Lower lobe of right lung (tissue), 2 donors: ENCODE measurements around the gene CTNND2. TPM values are rescaled to one million over a fixed set of nuclear protein-coding genes. Genes with fewer than 3 reads are reported as not detected.

Experiments
- ATAC-seq, 2 donors: fragments of 200-7000 bp; cut with Tn5 transposase; one replicate each; pipeline ENCODE4 v1.9.1; 2020 to 2022; ENCODE audit warnings: mild to moderate bottlenecking in 2 of 2, moderate library complexity in 2 of 2
- DNase-seq: peaks from one replicate; pipeline ENCODE4 v3.0.0-alpha.2; 2020
- H3K27ac ChIP-seq: fragments of 200-600 bp; one replicate; pipeline ENCODE4 v1.8.0; 2022
- H3K27me3 ChIP-seq: fragments of 200-600 bp; one replicate; pipeline ENCODE4 v1.8.0; 2022; ENCODE audit warnings: low read depth
- H3K36me3 ChIP-seq: fragments of 200-600 bp; one replicate; pipeline ENCODE4 v1.8.0; 2022; ENCODE audit warnings: mild to moderate bottlenecking
- H3K4me1 ChIP-seq: fragments of 200-600 bp; one replicate; pipeline ENCODE4 v1.8.0; 2022
- H3K4me3 ChIP-seq: fragments of 200-600 bp; one replicate; pipeline ENCODE4 v1.8.0; 2022; ENCODE audit warnings: mild to moderate bottlenecking
- H3K9me3 ChIP-seq: fragments of 200-600 bp; one replicate; pipeline ENCODE4 v1.8.0; 2022
- intact Hi-C: fragments of 100-400 bp; cut with DNase I; formaldehyde crosslinking; loops from one replicate; pipeline ENCODE4 v1.11.0; 2022
- total RNA-seq: library from RNA; stranded (reverse); fragmentation: NEBNext Ultra II Directional; extraction: Animal tissue kit (Norgen Biotek cat#: 25700); gene quantifications from one replicate; pipeline ENCODE4 v1.2.1, GENCODE V29; 2021
- TF ChIP-seq, protein P1 (sequence below): fragments of 200-600 bp; IDR thresholded peaks from one replicate; pipeline ENCODE4 v1.8.0; 2022; ENCODE audit warnings: antibody characterized with exemption, mild to moderate bottlenecking
- donor health status: DM: no; HTN: yes; CAD: no; lungs with severe emphysema.

CTNND2 gene
- total RNA-seq, 1 donor from 2014 or later: 6.0 TPM

DNA sequence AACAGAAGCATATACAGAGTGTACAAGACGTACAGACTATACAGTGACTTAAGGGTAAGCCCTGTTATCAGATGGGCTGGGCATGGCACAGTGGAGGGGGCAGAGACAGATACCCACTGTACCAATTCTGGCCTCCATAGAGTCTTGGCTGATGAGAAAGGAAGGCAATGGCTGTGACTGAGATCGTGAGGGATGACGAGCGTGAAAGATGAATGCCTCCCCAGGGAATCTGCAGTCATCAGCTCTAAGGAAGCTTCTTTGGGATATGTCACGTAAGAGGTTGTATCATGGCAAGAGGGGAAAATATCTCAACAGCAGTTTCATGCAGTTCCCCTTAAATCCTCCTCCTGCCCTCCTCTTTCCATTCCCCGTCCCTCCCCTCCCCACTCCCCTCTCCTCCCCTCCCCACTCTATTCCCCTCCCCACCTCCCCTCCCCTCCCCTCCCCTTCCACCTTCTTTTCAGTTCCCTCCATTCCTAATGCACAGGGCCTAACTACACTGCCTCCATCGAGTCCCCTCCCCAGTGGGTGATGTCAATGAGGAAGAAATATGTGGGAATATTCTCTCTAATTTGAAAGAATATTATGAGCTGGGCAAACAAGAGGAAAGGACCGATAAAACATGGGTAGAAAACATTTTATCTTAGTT lies 916.8 kb downstream of the CTNND2 start:
- no peak overlapping the region for H3K4me3 ChIP-seq
- H3K36me3 ChIP-seq: no peaks in the 10 kb centered on the region
- no peak overlapping the region for H3K27ac ChIP-seq
- DNase-seq (no peak), ATAC-seq (no peak)
- TF ChIP-seq, protein P1, sequence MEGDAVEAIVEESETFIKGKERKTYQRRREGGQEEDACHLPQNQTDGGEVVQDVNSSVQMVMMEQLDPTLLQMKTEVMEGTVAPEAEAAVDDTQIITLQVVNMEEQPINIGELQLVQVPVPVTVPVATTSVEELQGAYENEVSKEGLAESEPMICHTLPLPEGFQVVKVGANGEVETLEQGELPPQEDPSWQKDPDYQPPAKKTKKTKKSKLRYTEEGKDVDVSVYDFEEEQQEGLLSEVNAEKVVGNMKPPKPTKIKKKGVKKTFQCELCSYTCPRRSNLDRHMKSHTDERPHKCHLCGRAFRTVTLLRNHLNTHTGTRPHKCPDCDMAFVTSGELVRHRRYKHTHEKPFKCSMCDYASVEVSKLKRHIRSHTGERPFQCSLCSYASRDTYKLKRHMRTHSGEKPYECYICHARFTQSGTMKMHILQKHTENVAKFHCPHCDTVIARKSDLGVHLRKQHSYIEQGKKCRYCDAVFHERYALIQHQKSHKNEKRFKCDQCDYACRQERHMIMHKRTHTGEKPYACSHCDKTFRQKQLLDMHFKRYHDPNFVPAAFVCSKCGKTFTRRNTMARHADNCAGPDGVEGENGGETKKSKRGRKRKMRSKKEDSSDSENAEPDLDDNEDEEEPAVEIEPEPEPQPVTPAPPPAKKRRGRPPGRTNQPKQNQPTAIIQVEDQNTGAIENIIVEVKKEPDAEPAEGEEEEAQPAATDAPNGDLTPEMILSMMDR: no peak
- H3K4me1 ChIP-seq: no peaks in the 10 kb centered on the region
- H3K27me3 ChIP-seq: peaks cover 17% of the 10 kb centered on the region
- no peaks in the 10 kb centered on the region for H3K9me3 ChIP-seq
- intact Hi-C loops: no loop called here

DNA sequence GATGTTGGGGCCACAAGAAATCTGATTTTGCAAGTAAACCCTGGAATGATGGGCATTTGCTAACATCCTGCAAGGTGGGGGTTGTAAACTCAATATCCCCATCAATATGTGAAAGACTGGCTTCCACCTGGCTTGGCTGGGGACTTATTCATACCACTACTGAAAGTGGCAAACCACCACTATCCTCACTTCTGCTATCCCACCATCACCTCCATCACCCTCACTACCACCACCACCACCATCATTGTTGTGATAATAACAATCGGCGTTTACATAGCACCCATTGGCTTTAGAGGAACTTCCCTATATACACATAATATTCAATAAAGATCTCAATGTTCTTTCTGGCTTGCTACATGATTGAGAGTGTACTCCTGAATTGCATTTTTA lies 918.5 kb downstream of the CTNND2 start:
- no peaks in the 10 kb centered on the region for H3K4me1 ChIP-seq
- H3K4me3 ChIP-seq: no peak overlapping the region
- H3K9me3 ChIP-seq: no peaks in the 10 kb centered on the region
- TF ChIP-seq, protein P1: no peak
- no peaks in the 10 kb centered on the region for H3K36me3 ChIP-seq
- ATAC-seq: no peak
- intact Hi-C loops: no loop called here
- no peak for DNase-seq
- H3K27ac ChIP-seq: no peak overlapping the region
- peaks cover 17% of the 10 kb centered on the region for H3K27me3 ChIP-seq

DNA sequence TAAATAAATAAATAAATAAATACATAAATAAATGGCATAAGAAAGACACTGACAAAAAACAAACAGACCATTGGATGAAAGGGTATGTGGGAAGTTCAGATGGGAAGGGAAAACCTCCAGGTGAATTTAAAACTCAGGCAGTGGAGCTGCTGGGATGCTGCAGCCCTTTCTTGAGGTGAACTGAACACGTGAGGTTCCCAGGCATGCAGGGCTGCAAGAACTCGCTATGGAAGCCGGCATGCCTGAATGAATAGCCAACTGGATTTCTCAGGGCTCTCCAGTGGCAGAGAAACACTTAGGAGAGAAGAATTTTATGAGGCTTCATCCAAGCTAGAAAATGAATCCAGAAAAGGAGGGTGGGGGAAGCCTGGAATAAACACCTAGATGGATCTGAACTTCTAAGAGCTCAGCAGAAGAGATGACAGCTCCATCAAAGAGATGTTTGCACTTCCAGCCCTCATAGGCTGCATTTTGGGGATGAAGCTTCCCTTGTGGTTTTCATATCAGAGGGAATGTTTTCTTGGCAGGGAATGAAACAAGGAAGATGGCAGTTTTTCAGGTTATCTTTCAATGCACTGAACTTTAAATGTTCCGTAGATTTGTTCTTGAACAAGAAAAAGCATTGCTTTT lies 919.0 kb downstream of the CTNND2 start:
- H3K9me3 ChIP-seq: no peaks in the 10 kb centered on the region
- no peak overlapping the region for H3K27ac ChIP-seq
- TF ChIP-seq, protein P1: no peak
- no peak for ATAC-seq
- H3K27me3 ChIP-seq: peaks cover 17% of the 10 kb centered on the region
- DNase-seq: no peak
- intact Hi-C loops: no loop called here
- H3K4me1 ChIP-seq: no peaks in the 10 kb centered on the region
- H3K36me3 ChIP-seq: no peaks in the 10 kb centered on the region
- H3K4me3 ChIP-seq: no peak overlapping the region

DNA sequence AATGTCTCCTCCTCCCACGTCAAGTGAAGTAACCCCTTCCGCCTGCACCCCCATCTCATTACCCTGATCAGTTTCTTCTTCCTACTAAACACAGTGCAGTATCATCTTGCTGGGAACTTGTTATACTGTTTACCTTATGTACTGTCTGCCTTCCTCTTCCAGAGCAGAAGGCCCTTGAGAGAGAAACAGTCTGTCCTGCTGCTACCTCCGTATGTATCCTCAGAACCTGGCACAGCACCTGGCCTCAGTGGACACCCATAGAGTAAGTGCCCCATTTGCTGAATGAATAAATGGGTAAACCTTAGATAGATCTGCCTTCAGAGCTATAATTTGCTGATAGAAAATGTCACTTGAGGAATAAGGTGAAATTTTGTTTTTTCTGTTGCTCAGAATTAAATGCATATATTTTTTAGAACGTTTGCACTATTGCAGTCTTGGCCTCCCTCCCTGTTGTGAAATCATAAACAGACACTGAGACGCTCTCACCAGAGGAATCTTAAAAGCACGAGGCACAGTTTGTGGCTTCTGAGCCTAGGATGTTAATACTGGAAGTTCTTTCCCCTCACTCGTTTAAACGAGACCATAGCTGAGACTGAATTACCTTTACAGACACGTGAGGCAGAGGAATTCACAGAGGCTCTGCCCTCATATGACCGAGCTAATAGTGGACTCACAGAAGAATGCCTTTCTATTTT lies 920.1 kb downstream of the CTNND2 start:
- Histone ChIP-seq H3K4me1 (no peaks in the 10 kb centered on the region), H3K4me3 (no peak overlapping the region), H3K27me3 (peaks cover 17% of the 10 kb centered on the region), H3K9me3 (no peaks in the 10 kb centered on the region), H3K27ac (no peak overlapping the region), H3K36me3 (no peaks in the 10 kb centered on the region)
- TF ChIP-seq, protein P1: no peak
- DNase-seq (no peak), ATAC-seq (no peak)
- intact Hi-C loops: no loop called here

DNA sequence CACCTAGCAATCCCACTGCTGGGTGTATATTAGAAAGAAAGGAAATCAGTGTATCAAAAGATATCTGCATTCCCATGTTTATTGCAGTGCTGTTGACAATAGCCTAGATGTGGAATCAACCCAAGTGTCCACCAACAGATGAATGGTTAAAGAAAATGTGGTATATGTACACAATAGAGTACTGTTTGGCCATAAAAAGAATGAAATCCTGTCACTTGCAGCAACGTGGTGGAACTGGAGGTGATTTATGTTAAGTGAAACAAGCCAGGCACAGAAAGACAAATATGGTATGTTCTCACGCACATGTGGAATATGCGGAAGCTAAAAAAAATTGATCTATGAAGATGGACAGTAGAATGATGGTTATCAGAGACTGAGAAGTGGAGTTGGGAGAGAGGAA lies 921.6 kb downstream of the CTNND2 start:
- intact Hi-C loops: no loop called here
- TF ChIP-seq, protein P1: no peak
- H3K4me1 ChIP-seq: no peaks in the 10 kb centered on the region
- no peak for ATAC-seq
- no peaks in the 10 kb centered on the region for H3K36me3 ChIP-seq
- no peak overlapping the region for H3K4me3 ChIP-seq
- no peak overlapping the region for H3K27ac ChIP-seq
- DNase-seq: no peak
- H3K9me3 ChIP-seq: no peaks in the 10 kb centered on the region
- peaks cover 10% of the 10 kb centered on the region for H3K27me3 ChIP-seq
